ENCODE results near the gene RBM46. TPM values are rescaled to one million over a fixed set of nuclear protein-coding genes. Genes with fewer than 3 reads are reported as not detected.

The RBM46 gene
- total RNA-seq, 1 experiment from 2014 or later = not detected

DNA sequence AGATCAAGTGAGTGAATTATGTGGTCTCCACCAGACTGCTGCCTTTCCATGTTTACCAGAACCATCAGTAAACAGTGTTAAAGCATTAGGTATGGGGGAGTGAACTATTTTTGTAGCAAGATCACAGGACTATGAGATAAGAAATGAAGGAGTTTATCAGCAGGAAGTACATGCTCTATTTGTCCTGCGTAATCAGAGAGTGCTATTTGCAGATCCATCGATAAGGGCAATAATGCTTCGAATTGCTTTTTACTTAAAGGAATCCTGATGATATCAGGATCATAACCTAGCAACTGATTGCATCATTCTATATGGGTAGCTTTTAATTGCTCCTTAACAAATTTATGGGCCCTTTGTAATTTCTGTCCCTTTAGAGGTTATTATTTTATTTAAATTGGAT, 57.1 kb downstream of the RBM46 start:
- BruUV-seq (replicated peaks) = no TSS peak
- CTCF ChIA-PET = no interaction called here
- POLR2A ChIA-PET (ENCODE audit: unreplicated experiment) = no interaction called here
- Histone ChIP-seq H3K9me2 (ENCODE audit: insufficient read depth) (no peaks in the 10 kb centered on the region), H3K36me3 (ENCODE audit: low read depth) (no peaks in the 10 kb centered on the region), H3K9me3 (ENCODE audit: insufficient read depth, low read depth) (no peaks in the 10 kb centered on the region), H2AFZ (no peak overlapping the region), H3K4me3 (no peak overlapping the region), H4K20me1 (ENCODE audit: insufficient read depth) (no peaks in the 10 kb centered on the region), H3K79me2 (ENCODE audit: low read depth) (no peaks in the 10 kb centered on the region), H3K27me3 (ENCODE audit: insufficient read depth, low read depth) (no peaks in the 10 kb centered on the region), H3K4me1 (replicated peaks; ENCODE audit: insufficient read depth) (no peaks in the 10 kb centered on the region), H3K27ac (no peak overlapping the region), H3K4me2 (no peak overlapping the region), H3F3A (ENCODE audit: insufficient read depth, low read depth) (no peaks in the 10 kb centered on the region)
- DNase-seq = no peak
- intact Hi-C loops (cut with micrococcal nuclease; ENCODE audit: unreplicated experiment) = no loop called here
- TF ChIP-seq EZH2 (IDR thresholded peaks at IDR 0.05; ENCODE audit: low read depth) = no peak
- TF ChIP-seq, protein P1, sequence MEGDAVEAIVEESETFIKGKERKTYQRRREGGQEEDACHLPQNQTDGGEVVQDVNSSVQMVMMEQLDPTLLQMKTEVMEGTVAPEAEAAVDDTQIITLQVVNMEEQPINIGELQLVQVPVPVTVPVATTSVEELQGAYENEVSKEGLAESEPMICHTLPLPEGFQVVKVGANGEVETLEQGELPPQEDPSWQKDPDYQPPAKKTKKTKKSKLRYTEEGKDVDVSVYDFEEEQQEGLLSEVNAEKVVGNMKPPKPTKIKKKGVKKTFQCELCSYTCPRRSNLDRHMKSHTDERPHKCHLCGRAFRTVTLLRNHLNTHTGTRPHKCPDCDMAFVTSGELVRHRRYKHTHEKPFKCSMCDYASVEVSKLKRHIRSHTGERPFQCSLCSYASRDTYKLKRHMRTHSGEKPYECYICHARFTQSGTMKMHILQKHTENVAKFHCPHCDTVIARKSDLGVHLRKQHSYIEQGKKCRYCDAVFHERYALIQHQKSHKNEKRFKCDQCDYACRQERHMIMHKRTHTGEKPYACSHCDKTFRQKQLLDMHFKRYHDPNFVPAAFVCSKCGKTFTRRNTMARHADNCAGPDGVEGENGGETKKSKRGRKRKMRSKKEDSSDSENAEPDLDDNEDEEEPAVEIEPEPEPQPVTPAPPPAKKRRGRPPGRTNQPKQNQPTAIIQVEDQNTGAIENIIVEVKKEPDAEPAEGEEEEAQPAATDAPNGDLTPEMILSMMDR (conservative IDR thresholded peaks at IDR 0.05) = no peak

DNA sequence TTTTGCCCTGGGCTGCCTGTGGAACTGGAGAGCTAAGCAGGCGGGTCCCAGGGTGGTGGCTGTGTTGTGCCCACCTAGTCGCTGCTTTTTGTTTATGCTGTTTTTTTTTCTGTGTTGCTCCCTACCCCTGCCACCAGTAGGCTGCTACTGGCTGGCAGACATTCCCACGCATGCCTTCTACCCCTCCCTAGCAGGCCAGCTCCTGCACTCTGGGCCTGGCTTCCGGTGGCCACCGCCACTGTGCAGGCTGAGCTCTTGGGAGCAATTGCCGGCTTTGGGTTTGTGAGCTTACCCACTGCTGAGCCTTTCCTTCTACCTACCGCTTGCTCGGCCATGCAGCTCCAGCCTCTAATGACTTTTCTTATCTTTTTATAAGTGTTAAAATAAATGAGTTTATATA, 57.6 kb downstream of the RBM46 start:
- Histone ChIP-seq H3K4me1 (replicated peaks; ENCODE audit: insufficient read depth) (no peaks in the 10 kb centered on the region), H3K27ac (no peak overlapping the region), H3K4me3 (no peak overlapping the region), H3K79me2 (ENCODE audit: low read depth) (no peaks in the 10 kb centered on the region), H3F3A (ENCODE audit: insufficient read depth, low read depth) (no peaks in the 10 kb centered on the region), H3K9me2 (ENCODE audit: insufficient read depth) (no peaks in the 10 kb centered on the region), H3K4me2 (no peak overlapping the region), H3K36me3 (ENCODE audit: low read depth) (no peaks in the 10 kb centered on the region), H3K27me3 (ENCODE audit: insufficient read depth, low read depth) (no peaks in the 10 kb centered on the region), H2AFZ (no peak overlapping the region), H4K20me1 (ENCODE audit: insufficient read depth) (no peaks in the 10 kb centered on the region), H3K9me3 (ENCODE audit: insufficient read depth, low read depth) (no peaks in the 10 kb centered on the region)
- POLR2A ChIA-PET (ENCODE audit: unreplicated experiment) = no interaction called here
- intact Hi-C loops (cut with micrococcal nuclease; ENCODE audit: unreplicated experiment) = no loop called here
- TF ChIP-seq, protein P1 (conservative IDR thresholded peaks at IDR 0.05) = no peak
- no peak for TF ChIP-seq EZH2 (IDR thresholded peaks at IDR 0.05; ENCODE audit: low read depth)
- BruUV-seq (replicated peaks) = no TSS peak
- no peak for DNase-seq
- CTCF ChIA-PET = interaction anchor here (0.7 kb wide), 2 partner anchors 16 to 39 kb away, joined by 4 to 12 read pairs; no protein-coding TSS in a partner anchor

DNA sequence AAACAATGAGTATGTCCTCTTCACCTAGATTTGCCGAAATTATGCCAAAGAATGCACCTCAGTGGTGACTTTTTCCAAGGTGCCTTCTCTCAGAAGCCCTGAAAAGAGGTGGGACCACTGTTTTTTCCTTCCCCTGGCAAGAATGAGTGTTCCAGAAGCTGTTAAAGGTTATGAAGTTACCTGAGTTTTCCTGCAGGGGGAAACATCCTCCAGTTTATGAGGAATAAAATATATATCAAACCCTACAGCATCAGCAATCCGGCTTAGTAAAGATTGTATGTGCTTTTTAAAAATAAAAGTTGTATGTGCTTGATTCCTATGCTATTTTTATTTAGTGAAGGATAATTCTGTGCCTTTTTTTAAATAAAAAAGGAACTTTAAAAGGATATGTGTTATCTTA, 73.3 kb downstream of the RBM46 start:
- Histone ChIP-seq H3K4me2 (no peak overlapping the region), H2AFZ (no peak overlapping the region), H3K27me3 (ENCODE audit: insufficient read depth, low read depth) (no peaks in the 10 kb centered on the region), H3K9me2 (ENCODE audit: insufficient read depth) (no peaks in the 10 kb centered on the region), H3K36me3 (ENCODE audit: low read depth) (no peaks in the 10 kb centered on the region), H3K4me3 (no peak overlapping the region), H3K79me2 (ENCODE audit: low read depth) (no peaks in the 10 kb centered on the region), H3F3A (ENCODE audit: insufficient read depth, low read depth) (no peaks in the 10 kb centered on the region), H4K20me1 (ENCODE audit: insufficient read depth) (no peaks in the 10 kb centered on the region), H3K27ac (no peak overlapping the region), H3K4me1 (replicated peaks; ENCODE audit: insufficient read depth) (no peaks in the 10 kb centered on the region), H3K9me3 (ENCODE audit: insufficient read depth, low read depth) (no peaks in the 10 kb centered on the region)
- intact Hi-C loops (cut with micrococcal nuclease; ENCODE audit: unreplicated experiment) = no loop called here
- no peak for DNase-seq
- CTCF ChIA-PET = no interaction called here
- POLR2A ChIA-PET (ENCODE audit: unreplicated experiment) = no interaction called here
- no peak for TF ChIP-seq EZH2 (IDR thresholded peaks at IDR 0.05; ENCODE audit: low read depth)
- TF ChIP-seq, protein P1 (conservative IDR thresholded peaks at IDR 0.05) = peak; percentile 37; the same call in 1 of the 2 replicates
- BruUV-seq (replicated peaks) = no TSS peak
